Thyroid gland (tissue), 4 donors: ENCODE results near the gene MICU1.

Experiments used
- POLR2A ChIP-seq, 2 donors: fragments of 450-650 bp; IDR thresholded peaks; one replicate each; pipeline ENCODE4 v1.6.1; 2017; ENCODE audit warnings: antibody characterized with exemption in 2 of 2, mild to moderate bottlenecking in 2 of 2, moderate library complexity in 1 of 2
- TF ChIP-seq, protein P1 (sequence below), 6 experiments: fragments of 200-600 bp in 3 of 6; fragments of 450-650 bp in 3 of 6; sonication (generic) in 3 of 6; IDR thresholded peaks; one replicate each; pipeline ENCODE4 v1.5.1; 2016 to 2019; ENCODE audit warnings: antibody characterized with exemption in 6 of 6, mild to moderate bottlenecking in 2 of 6, inconsistent platforms in 1 of 6, moderate library complexity in 1 of 6

GRCh38 chr10:72661431-72661830 is 35.6 kb upstream of the MICU1 start:
- TF ChIP-seq, protein P1, sequence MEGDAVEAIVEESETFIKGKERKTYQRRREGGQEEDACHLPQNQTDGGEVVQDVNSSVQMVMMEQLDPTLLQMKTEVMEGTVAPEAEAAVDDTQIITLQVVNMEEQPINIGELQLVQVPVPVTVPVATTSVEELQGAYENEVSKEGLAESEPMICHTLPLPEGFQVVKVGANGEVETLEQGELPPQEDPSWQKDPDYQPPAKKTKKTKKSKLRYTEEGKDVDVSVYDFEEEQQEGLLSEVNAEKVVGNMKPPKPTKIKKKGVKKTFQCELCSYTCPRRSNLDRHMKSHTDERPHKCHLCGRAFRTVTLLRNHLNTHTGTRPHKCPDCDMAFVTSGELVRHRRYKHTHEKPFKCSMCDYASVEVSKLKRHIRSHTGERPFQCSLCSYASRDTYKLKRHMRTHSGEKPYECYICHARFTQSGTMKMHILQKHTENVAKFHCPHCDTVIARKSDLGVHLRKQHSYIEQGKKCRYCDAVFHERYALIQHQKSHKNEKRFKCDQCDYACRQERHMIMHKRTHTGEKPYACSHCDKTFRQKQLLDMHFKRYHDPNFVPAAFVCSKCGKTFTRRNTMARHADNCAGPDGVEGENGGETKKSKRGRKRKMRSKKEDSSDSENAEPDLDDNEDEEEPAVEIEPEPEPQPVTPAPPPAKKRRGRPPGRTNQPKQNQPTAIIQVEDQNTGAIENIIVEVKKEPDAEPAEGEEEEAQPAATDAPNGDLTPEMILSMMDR (IDR thresholded peaks at IDR 0.05), result no peak
- TF ChIP-seq POLR2A (IDR thresholded peaks at IDR 0.05), result no peak
